Bronchial epithelial cell (primary cell): ENCODE results near the gene PANK3. TPM values are rescaled to one million over a fixed set of nuclear protein-coding genes. Genes with fewer than 3 reads are reported as not detected.
"Not testable (repeated sequence)": the region's sequence is repeated elsewhere in the genome, so short reads cannot be mapped to it uniquely, and the experiment has no call there.

Source experiments
- DNase-seq: peaks from one replicate; pipeline ENCODE4 v3.0.0-alpha.2; 2010; ENCODE audit warnings: low read depth
- FAIRE-seq: peaks from 2 replicates; lab custom pipeline; 2011; peaks lifted over from hg19 to GRCh38; lab: Jason Lieb, UNC
- H3K27me3 ChIP-seq: 2 replicates; pipeline ENCODE4 v1.5.1; 2011; ENCODE audit warnings: low read length; ENCODE audit not compliant: control insufficient read depth, insufficient read depth
- H3K36me3 ChIP-seq: 2 replicates; pipeline ENCODE4 v1.5.1; 2011; ENCODE audit warnings: low read length; ENCODE audit not compliant: control insufficient read depth, insufficient read depth
- H3K4me3 ChIP-seq: 2 replicates; pipeline ENCODE4 v1.5.1; 2011; ENCODE audit warnings: mild to moderate bottlenecking, low read depth, low read length, control low read depth
- total RNA-seq: library from RNA; depleted of rRNA; stranded (reverse); fragments of >200 nt; gene quantifications from 2 replicates; pipeline ENCODE4 v1.2.1, GENCODE V29; 2014
- TF ChIP-seq, protein P1 (sequence below): IDR thresholded peaks from 2 replicates; pipeline ENCODE4 v1.5.1; 2011; ENCODE audit warnings: mild to moderate bottlenecking, moderate library complexity, low read length, control low read depth, inconsistent platforms; ENCODE audit not compliant: insufficient read depth, severe bottlenecking

The PANK3 gene
- total RNA-seq, 1 donor from 2014 or later, result 55.8 TPM

DNA sequence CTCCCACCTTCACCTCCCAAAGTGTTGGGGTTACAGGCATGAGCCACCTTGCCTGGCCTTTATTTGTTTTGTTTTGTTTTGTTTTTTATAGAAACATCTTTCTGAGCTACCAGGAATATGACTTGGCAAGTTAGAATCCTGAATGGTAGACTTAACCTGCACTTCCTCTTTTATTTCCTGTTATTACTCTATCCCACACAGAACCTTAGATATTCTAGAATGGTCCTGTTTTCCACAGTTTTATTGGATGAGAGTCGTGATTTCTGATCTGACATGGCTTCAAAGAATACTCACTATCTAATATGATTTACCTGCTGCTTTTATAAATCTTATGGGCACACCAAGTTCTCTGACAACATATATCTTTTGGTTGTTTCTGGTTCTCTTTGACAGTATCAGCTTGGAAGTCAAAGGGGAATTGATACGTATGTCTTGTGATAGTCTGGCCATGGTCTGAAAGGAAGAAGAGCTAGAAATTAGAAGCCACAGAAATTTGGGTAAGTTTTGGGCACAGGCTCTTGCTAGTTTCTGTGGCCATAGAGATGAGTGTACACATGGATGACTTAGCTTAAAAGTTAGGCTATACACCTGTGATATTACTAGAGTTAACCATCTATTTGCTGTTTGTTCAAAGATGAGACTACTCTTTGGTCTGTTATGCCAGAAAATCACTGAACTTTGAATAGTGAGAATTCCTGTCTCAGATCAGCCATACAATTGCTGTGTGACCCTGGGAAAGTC lies 4.7 kb upstream of the PANK3 start:
- TF ChIP-seq, protein P1, sequence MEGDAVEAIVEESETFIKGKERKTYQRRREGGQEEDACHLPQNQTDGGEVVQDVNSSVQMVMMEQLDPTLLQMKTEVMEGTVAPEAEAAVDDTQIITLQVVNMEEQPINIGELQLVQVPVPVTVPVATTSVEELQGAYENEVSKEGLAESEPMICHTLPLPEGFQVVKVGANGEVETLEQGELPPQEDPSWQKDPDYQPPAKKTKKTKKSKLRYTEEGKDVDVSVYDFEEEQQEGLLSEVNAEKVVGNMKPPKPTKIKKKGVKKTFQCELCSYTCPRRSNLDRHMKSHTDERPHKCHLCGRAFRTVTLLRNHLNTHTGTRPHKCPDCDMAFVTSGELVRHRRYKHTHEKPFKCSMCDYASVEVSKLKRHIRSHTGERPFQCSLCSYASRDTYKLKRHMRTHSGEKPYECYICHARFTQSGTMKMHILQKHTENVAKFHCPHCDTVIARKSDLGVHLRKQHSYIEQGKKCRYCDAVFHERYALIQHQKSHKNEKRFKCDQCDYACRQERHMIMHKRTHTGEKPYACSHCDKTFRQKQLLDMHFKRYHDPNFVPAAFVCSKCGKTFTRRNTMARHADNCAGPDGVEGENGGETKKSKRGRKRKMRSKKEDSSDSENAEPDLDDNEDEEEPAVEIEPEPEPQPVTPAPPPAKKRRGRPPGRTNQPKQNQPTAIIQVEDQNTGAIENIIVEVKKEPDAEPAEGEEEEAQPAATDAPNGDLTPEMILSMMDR, result no peak
- no peak for FAIRE-seq
- no peaks in the 10 kb centered on the region for H3K36me3 ChIP-seq
- H3K27me3 ChIP-seq, result peaks cover 2% of the 10 kb centered on the region
- DNase-seq, result no peak
- no peak overlapping the region for H3K4me3 ChIP-seq

DNA sequence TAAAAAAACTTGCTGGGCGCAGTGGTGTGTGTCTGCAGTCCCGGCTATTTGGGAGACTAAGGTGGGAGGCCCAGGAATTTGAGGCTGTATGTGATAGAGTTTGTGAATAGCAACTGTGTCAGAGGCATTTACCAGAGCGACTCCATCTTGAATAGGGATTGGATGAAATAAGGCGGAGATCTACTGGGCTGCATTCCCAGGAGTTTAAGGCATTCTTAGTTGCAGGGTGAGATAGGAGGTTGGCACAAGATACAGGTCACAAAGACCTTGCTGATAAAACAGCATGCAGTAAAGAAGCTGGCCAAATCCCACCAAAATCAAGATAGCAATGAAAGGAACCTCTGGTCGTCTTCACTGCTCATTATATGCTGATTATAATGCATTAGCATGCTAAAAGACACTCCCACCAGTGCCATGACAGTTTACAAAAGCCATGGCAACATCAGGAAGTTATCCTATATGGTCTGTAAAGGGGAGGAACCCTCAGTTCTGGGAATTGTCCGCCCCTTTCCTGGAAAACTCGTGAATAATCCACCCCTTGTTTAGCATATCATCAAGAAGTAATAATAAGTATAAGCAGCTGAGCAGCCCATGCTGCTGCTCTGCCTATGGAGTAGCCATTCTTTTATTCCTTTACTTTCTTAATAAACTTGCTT lies 1.8 kb upstream of the PANK3 start:
- H3K27me3 ChIP-seq, DNase-seq, H3K4me3 ChIP-seq, FAIRE-seq, H3K36me3 ChIP-seq: not testable (repeated sequence)

DNA sequence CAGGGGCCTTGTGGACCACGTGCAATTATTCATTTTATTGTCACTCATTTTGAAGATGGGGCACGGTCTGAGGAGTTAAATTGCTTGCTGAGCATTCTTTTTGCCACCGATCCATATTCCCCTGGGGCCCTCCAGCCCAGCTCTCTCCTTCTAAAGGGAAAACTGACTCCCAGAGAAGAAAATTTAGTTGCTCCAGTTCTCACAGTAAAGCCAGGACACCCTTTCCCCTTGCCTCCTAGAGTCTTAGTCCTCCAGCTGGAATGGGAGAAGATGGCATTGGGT lies 1.0 kb upstream of the PANK3 start:
- no peak for DNase-seq
- Histone ChIP-seq H3K4me3 (peak overlapping the region; percentile 95), H3K36me3 (no peaks in the 10 kb centered on the region), H3K27me3 (no peaks in the 10 kb centered on the region)
- FAIRE-seq, result no peak
- TF ChIP-seq, protein P1, result no peak

DNA sequence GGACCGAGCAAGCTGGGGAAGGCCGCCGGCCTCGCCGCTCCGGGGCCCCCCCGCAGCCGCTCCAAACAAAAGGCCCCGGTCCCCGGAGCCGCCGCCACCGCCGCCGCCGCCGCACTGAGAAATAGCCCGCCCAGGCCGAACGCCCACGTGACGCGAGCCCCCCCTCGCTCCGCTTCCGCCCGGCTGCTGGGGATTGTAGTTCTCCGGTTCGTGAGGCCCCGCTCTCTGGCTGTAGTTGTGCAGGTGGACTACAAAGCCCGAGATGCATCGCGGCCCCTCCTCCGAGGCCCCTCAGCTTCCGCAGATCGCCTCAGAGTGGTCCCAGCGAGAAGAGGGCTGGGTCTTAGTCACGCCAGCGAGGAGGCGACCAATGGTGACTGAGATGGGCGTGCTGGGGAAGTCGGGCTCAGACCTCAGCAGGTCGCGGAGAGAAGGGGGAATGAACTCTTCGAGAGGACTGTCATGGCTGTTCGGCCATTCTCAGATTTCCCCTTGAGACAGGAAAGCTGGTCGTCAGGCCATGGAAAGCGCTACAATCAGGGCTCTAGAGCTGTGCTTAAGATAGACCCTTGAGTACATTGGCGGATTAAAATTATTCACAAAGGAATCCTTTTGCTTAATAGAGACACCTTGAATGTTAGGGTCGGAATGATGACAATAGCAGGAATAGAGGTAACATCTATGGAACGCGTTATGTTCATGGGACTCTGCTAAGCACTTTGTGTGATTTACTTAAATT lies 489 bp upstream of the PANK3 start:
- no peaks in the 10 kb centered on the region for H3K36me3 ChIP-seq
- FAIRE-seq, result no peak
- H3K27me3 ChIP-seq, result no peaks in the 10 kb centered on the region
- DNase-seq, result peak; percentile 98
- H3K4me3 ChIP-seq, result peak overlapping the region; percentile 95
- TF ChIP-seq, protein P1, result no peak

DNA sequence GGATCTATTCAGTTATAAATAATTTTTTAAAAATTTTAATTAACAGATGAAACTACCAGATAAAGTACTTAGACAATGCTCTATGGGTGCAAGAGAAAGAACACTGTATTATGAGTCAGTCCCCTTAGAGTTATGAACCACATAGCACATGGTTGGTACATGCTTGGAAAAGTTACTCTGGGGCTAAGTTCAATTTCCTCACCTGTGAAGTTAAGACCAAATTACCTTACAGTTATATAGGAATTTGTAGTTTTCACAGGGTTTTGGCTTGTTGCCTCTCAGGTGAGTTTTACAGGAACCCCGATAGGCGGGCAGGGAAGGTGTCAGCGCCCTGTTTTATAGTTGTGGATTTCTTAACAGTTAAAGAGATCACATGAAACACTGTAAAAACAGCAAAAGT lies 1.2 kb downstream of the PANK3 start:
- TF ChIP-seq, protein P1, result no peak
- no peak for FAIRE-seq
- DNase-seq, result peak; percentile 75
- H3K4me3 ChIP-seq, result peak overlapping the region; percentile 95
- no peaks in the 10 kb centered on the region for H3K36me3 ChIP-seq
- no peaks in the 10 kb centered on the region for H3K27me3 ChIP-seq
